KOPT-K1 (cell line): ENCODE results near the gene PPFIBP1.
A peak's percentile ranks its signal among the peaks of the same experiment; 100 is the strongest.
"Not testable (repeated sequence)": the region's sequence is repeated elsewhere in the genome, so short reads cannot be mapped to it uniquely, and the experiment has no call there.

ENCODE experiments used
- H3K27ac ChIP-seq: fragments of 200-600 bp; sonication (generic); 2 replicates; pipeline ENCODE4 v1.5.1; 2016; ENCODE audit warnings: antibody characterized with exemption, mild to moderate bottlenecking, low read depth, low read length; ENCODE audit not compliant: poor library complexity, severe bottlenecking
- H3K36me3 ChIP-seq: fragments of 200-600 bp; sonication (generic); 2 replicates; pipeline ENCODE4 v1.5.1; 2017; ENCODE audit warnings: antibody characterized with exemption, mild to moderate bottlenecking, low read length, moderate library complexity; ENCODE audit not compliant: insufficient read depth
- H3K9me3 ChIP-seq: fragments of 200-600 bp; sonication (generic); 2 replicates; pipeline ENCODE4 v1.5.1; 2017; ENCODE audit warnings: antibody characterized with exemption, low read length, mild to moderate bottlenecking; ENCODE audit not compliant: insufficient read depth, poor library complexity, severe bottlenecking

The PPFIBP1 gene

GRCh38 chr12:27581331-27581671 lies 57.3 kb downstream of the PPFIBP1 start:
- not testable (repeated sequence) for H3K27ac ChIP-seq, H3K36me3 ChIP-seq, H3K9me3 ChIP-seq

- not testable (repeated sequence) for H3K9me3 ChIP-seq, H3K27ac ChIP-seq, H3K36me3 ChIP-seq
Observed at GRCh38 chr12:27581833-27582232, 57.8 kb downstream of the PPFIBP1 start.

- H3K27ac ChIP-seq: not testable (repeated sequence)
Observed at GRCh38 chr12:27582445-27582844, 58.4 kb downstream of the PPFIBP1 start.

GRCh38 chr12:27583057-27583797 lies 59.2 kb downstream of the PPFIBP1 start:
- Histone ChIP-seq H3K27ac (no peak overlapping the region), H3K9me3 (no peaks in the 10 kb centered on the region), H3K36me3 (no peaks in the 10 kb centered on the region)

More at GRCh38 chr12:27582445-27582844, 58.4 kb downstream of the PPFIBP1 start:
- not testable (repeated sequence) for H3K36me3 ChIP-seq, H3K9me3 ChIP-seq

- no peak overlapping the region for H3K27ac ChIP-seq
- no peaks in the 10 kb centered on the region for H3K9me3 ChIP-seq
- H3K36me3 ChIP-seq: no peaks in the 10 kb centered on the region
Observed at GRCh38 chr12:27583981-27584380, 60.0 kb downstream of the PPFIBP1 start.

GRCh38 chr12:27585739-27586265 lies 61.8 kb downstream of the PPFIBP1 start:
- H3K9me3 ChIP-seq: no peaks in the 10 kb centered on the region
- H3K27ac ChIP-seq: no peak overlapping the region
- H3K36me3 ChIP-seq: no peaks in the 10 kb centered on the region

- H3K27ac ChIP-seq: peak overlapping the region; percentile 13
- not testable (repeated sequence) for H3K9me3 ChIP-seq, H3K36me3 ChIP-seq
Observed at GRCh38 chr12:27588075-27588730, 64.2 kb downstream of the PPFIBP1 start.

- H3K9me3 ChIP-seq: no peaks in the 10 kb centered on the region
- no peak overlapping the region for H3K27ac ChIP-seq
- H3K36me3 ChIP-seq: no peaks in the 10 kb centered on the region
Observed at GRCh38 chr12:27588776-27589175, 64.8 kb downstream of the PPFIBP1 start.

- Histone ChIP-seq H3K36me3 (no peaks in the 10 kb centered on the region), H3K9me3 (no peaks in the 10 kb centered on the region), H3K27ac (no peak overlapping the region)
Observed at GRCh38 chr12:27589419-27589818, 65.4 kb downstream of the PPFIBP1 start.

GRCh38 chr12:27591698-27592097 lies 67.7 kb downstream of the PPFIBP1 start:
- not testable (repeated sequence) for H3K9me3 ChIP-seq, H3K27ac ChIP-seq, H3K36me3 ChIP-seq

- H3K9me3 ChIP-seq: no peaks in the 10 kb centered on the region
- H3K27ac ChIP-seq: no peak overlapping the region
- no peaks in the 10 kb centered on the region for H3K36me3 ChIP-seq
Observed at GRCh38 chr12:27592548-27592947, 68.5 kb downstream of the PPFIBP1 start.

GRCh38 chr12:27593266-27593665 lies 69.3 kb downstream of the PPFIBP1 start:
- Histone ChIP-seq H3K27ac (no peak overlapping the region), H3K36me3 (no peaks in the 10 kb centered on the region)

GRCh38 chr12:27595231-27595642 lies 71.2 kb downstream of the PPFIBP1 start:
- H3K36me3 ChIP-seq: no peaks in the 10 kb centered on the region
- no peak overlapping the region for H3K27ac ChIP-seq
- H3K9me3 ChIP-seq: peaks cover 13% of the 10 kb centered on the region

More at GRCh38 chr12:27593266-27593665, 69.3 kb downstream of the PPFIBP1 start:
- H3K9me3 ChIP-seq: peaks cover 6% of the 10 kb centered on the region

GRCh38 chr12:27598866-27599265 lies 74.9 kb downstream of the PPFIBP1 start:
- peaks cover 13% of the 10 kb centered on the region for H3K9me3 ChIP-seq
- H3K36me3 ChIP-seq, H3K27ac ChIP-seq: not testable (repeated sequence)

GRCh38 chr12:27601056-27601828 lies 77.2 kb downstream of the PPFIBP1 start:
- not testable (repeated sequence) for H3K36me3 ChIP-seq, H3K27ac ChIP-seq
- H3K9me3 ChIP-seq: peaks cover 23% of the 10 kb centered on the region
